Left ventricle myocardium inferior (tissue), 1 donor: ENCODE measurements around the gene MYO1A. TPM values are rescaled to one million over a fixed set of nuclear protein-coding genes. Genes with fewer than 3 reads are reported as not detected.
"Not testable (repeated sequence)": the region's sequence is repeated elsewhere in the genome, so short reads cannot be mapped to it uniquely, and the experiment has no call there.

ENCODE experiments used
- DNase-seq: peaks from one replicate; pipeline ENCODE4 v3.0.0-alpha.2; 2020
- H3K27ac ChIP-seq: fragments of 200-600 bp; replicated peaks from 2 replicates; pipeline ENCODE4 v1.8.0; 2021
- H3K27me3 ChIP-seq: fragments of 200-600 bp; 2 replicates; pipeline ENCODE4 v1.8.0; 2021; ENCODE audit warnings: low read depth
- H3K36me3 ChIP-seq: fragments of 200-600 bp; 2 replicates; pipeline ENCODE4 v1.8.0; 2021
- H3K4me1 ChIP-seq: fragments of 200-600 bp; 2 replicates; pipeline ENCODE4 v1.8.0; 2021
- H3K4me3 ChIP-seq: fragments of 200-600 bp; 2 replicates; pipeline ENCODE4 v1.8.0; 2021; ENCODE audit warnings: mild to moderate bottlenecking, moderate library complexity
- H3K9me3 ChIP-seq: fragments of 200-600 bp; replicated peaks from 2 replicates; pipeline ENCODE4 v1.8.0; 2021
- intact Hi-C: fragments of 100-400 bp; cut with micrococcal nuclease; formaldehyde crosslinking; loops from one replicate; pipeline ENCODE4 v1.11.0; 2022
- total RNA-seq: library from RNA; stranded (reverse); fragmentation: NEBNext Ultra II Directional; extraction: Animal tissue kit (Norgen Biotek cat#: 25700); gene quantifications from one replicate; pipeline ENCODE4 v1.2.1, GENCODE V29; 2021
- TF ChIP-seq, protein P1 (sequence below): fragments of 200-600 bp; IDR thresholded peaks from 2 replicates; pipeline ENCODE4 v1.8.0; 2021; ENCODE audit warnings: antibody characterized with exemption, mild to moderate bottlenecking, borderline replicate concordance
- donor health status: DM: no; HTN: yes; CAD: no; lungs with severe emphysema.

The MYO1A gene
- total RNA-seq, 1 donor from 2014 or later = not detected

DNA sequence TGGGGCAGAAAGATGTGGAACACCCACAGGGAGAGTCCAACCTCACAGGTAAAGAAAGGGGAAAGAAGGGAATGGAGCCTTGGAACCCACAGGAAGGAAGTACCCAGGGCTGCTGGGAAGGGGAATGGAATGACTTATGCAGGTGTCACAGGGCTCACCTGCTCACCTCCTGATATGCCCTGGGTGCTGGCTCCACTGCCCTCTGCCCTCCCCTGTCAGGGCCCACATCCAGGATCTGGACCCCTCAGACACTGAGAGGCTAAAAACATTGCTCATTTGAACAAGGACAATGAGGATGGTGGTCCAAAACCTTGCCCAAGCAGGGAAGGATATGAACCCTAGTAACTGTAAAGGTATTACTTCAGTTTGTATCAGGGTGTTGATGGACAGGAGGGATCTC is 62.9 kb downstream of the MYO1A start:
- Histone ChIP-seq H3K9me3 (no peaks in the 10 kb centered on the region), H3K4me1 (peaks cover 37% of the 10 kb centered on the region), H3K36me3 (no peaks in the 10 kb centered on the region), H3K27me3 (no peaks in the 10 kb centered on the region), H3K4me3 (peak overlapping the region; percentile 0), H3K27ac (no peak overlapping the region)
- intact Hi-C loops = no loop called here
- no peak for DNase-seq
- TF ChIP-seq, protein P1, sequence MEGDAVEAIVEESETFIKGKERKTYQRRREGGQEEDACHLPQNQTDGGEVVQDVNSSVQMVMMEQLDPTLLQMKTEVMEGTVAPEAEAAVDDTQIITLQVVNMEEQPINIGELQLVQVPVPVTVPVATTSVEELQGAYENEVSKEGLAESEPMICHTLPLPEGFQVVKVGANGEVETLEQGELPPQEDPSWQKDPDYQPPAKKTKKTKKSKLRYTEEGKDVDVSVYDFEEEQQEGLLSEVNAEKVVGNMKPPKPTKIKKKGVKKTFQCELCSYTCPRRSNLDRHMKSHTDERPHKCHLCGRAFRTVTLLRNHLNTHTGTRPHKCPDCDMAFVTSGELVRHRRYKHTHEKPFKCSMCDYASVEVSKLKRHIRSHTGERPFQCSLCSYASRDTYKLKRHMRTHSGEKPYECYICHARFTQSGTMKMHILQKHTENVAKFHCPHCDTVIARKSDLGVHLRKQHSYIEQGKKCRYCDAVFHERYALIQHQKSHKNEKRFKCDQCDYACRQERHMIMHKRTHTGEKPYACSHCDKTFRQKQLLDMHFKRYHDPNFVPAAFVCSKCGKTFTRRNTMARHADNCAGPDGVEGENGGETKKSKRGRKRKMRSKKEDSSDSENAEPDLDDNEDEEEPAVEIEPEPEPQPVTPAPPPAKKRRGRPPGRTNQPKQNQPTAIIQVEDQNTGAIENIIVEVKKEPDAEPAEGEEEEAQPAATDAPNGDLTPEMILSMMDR = no peak

- H3K27ac ChIP-seq, H3K27me3 ChIP-seq, DNase-seq, H3K36me3 ChIP-seq, H3K9me3 ChIP-seq, intact Hi-C loops, H3K4me3 ChIP-seq: not testable (repeated sequence)
- H3K4me1 ChIP-seq = peaks cover 24% of the 10 kb centered on the region
These were observed 64.2 kb downstream of the MYO1A start for GRCh38 chr12:56985714-56986113.

DNA sequence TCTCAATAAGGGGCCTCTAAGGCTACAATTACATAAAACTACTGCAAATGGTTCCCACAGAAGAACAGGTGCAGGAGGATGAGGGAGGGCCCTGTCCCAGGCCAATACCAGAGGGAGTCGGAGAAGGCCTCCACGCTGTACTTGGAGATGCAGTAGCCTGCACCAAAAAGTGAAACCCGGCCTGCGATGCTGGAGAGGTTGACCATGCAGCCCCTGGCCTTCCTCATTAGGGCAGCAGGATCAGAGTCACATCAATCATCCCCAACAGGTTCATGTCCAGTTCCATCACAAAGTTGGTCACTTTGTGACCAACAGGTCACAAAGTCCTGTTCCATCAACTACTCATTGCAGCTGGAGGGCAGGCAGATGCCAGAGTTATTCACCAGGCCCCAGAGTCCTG is 66.5 kb downstream of the MYO1A start:
- TF ChIP-seq, protein P1 = no peak
- intact Hi-C loops = no loop called here
- Histone ChIP-seq H3K27ac (no peak overlapping the region), H3K9me3 (no peaks in the 10 kb centered on the region), H3K36me3 (no peaks in the 10 kb centered on the region), H3K4me3 (no peak overlapping the region), H3K4me1 (peaks cover 14% of the 10 kb centered on the region), H3K27me3 (no peaks in the 10 kb centered on the region)
- DNase-seq = no peak

DNA sequence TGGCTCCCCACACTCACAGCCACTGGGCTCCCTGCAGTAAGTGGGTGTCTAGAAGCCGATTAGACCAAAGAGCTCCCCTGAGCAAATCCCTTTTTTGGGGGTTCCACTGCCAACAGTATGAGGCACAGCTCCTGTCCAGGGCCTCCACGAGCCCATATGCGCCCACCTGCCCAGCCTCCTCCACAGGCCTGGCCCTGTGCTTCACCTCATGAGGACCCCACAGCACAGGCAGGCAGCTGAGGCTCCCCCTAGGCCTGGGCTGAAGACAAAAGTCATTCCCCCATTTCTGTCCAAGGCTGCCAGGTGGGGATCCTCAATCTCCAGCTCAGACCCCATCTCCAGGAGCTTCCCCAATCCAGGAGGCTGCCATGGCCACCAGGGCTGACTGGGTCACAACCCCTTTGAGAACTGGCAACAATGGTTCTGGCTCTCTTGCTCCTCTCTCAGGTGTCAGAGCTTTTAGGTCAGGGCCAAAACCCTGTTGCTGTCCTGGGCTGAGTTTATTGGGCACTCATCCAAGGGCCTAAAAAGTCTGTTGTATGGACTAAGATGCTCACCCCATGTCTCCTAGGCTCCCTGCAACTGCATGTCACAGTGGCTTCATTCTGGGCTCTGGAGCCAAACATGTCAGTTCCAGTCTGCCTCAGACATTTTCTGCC is 67.2 kb downstream of the MYO1A start:
- H3K27me3 ChIP-seq, DNase-seq, H3K4me1 ChIP-seq, H3K4me3 ChIP-seq, H3K27ac ChIP-seq, H3K9me3 ChIP-seq, H3K36me3 ChIP-seq, intact Hi-C loops: not testable (repeated sequence)

GRCh38 chr12:56980941-56981530 is 68.9 kb downstream of the MYO1A start:
- no peaks in the 10 kb centered on the region for H3K27me3 ChIP-seq
- TF ChIP-seq, protein P1 = no peak
- intact Hi-C loops = no loop called here

DNA sequence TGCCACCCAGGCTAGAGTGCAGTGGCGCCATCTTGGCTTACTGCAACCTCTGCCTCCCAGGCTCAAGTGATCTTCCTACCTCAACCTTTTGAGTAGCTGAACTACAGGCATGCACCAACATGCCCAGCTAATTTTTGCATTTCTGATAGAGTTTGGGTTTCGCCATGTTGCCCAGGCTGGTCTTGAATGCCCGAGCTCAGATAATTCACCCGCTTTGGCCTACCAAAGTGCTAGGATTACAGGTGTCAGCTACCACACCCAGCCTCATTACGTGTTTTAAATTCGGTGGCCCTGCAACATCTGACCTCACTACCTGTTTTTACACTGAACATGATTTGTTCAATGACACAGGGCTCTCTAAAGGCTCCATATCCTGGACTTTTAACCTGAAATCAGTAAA is 69.7 kb downstream of the MYO1A start:
- Histone ChIP-seq H3K27me3 (no peaks in the 10 kb centered on the region), H3K4me1 (no peaks in the 10 kb centered on the region), H3K4me3 (no peak overlapping the region), H3K36me3 (no peaks in the 10 kb centered on the region), H3K9me3 (no peaks in the 10 kb centered on the region), H3K27ac (no peak overlapping the region)
- intact Hi-C loops = no loop called here
- DNase-seq = no peak
- TF ChIP-seq, protein P1 = no peak

More at GRCh38 chr12:56980941-56981530, 68.9 kb downstream of the MYO1A start:
- no peaks in the 10 kb centered on the region for H3K36me3 ChIP-seq
- H3K27ac ChIP-seq = no peak overlapping the region
- no peak overlapping the region for H3K4me3 ChIP-seq
- H3K4me1 ChIP-seq = no peaks in the 10 kb centered on the region
- no peaks in the 10 kb centered on the region for H3K9me3 ChIP-seq
- DNase-seq = no peak
